HG03175 (cell line): ENCODE results near the gene SLC51A.
"Not testable (repeated sequence)": the region's sequence is repeated elsewhere in the genome, so short reads cannot be mapped to it uniquely, and the experiment has no call there.

Experiments used
- ATAC-seq: cut with Tn5 transposase; IDR thresholded peaks from one replicate; pipeline ENCODE4 v1.9.1; 2021; ENCODE audit warnings: mild to moderate bottlenecking, moderate library complexity; ENCODE audit not compliant: unreplicated experiment

Gene SLC51A

GRCh38 chr3:196193133-196193735 is 23.1 kb upstream of the SLC51A start:
- no peak for ATAC-seq

GRCh38 chr3:196193736-196194541 is 22.4 kb upstream of the SLC51A start:
- no peak for ATAC-seq

- ATAC-seq: no peak
Observed at GRCh38 chr3:196194542-196194915, 21.8 kb upstream of the SLC51A start.

GRCh38 chr3:196195664-196196265 is 20.6 kb upstream of the SLC51A start:
- ATAC-seq: no peak

GRCh38 chr3:196197524-196197923 is 18.8 kb upstream of the SLC51A start:
- ATAC-seq: no peak

GRCh38 chr3:196198081-196198675 is 18.2 kb upstream of the SLC51A start:
- no peak for ATAC-seq

GRCh38 chr3:196198771-196199753 is 17.3 kb upstream of the SLC51A start:
- no peak for ATAC-seq

GRCh38 chr3:196202516-196202970 is 13.8 kb upstream of the SLC51A start:
- ATAC-seq: no peak

- ATAC-seq: no peak
Observed at GRCh38 chr3:196203846-196204245, 12.5 kb upstream of the SLC51A start.

GRCh38 chr3:196205442-196206205 is 10.7 kb upstream of the SLC51A start:
- not testable (repeated sequence) for ATAC-seq

GRCh38 chr3:196207159-196207832 is 9.0 kb upstream of the SLC51A start:
- no peak for ATAC-seq

- no peak for ATAC-seq
Observed at GRCh38 chr3:196207833-196208607, 8.3 kb upstream of the SLC51A start.

GRCh38 chr3:196208942-196209695 is 7.2 kb upstream of the SLC51A start:
- no peak for ATAC-seq

GRCh38 chr3:196209944-196210672 is 6.2 kb upstream of the SLC51A start:
- not testable (repeated sequence) for ATAC-seq

- no peak for ATAC-seq
Observed at GRCh38 chr3:196210673-196211556, 5.4 kb upstream of the SLC51A start, which contains the start of gene ZDHHC19. Gene ZDHHC19, minus strand, starts transcription at chr3:196211400. Its CDS starts 85 bp downstream, at chr3:196211315.
